Stimulated activated CD8-positive, alpha-beta memory T cell treated with anti-CD3 and anti-CD28 coated beads, Interleukin-15, amount 100 ng/mL, for 48 hours (primary cell): Measurements from ENCODE around the gene LMF1.
"Not testable (repeated sequence)": the region's sequence is repeated elsewhere in the genome, so short reads cannot be mapped to it uniquely, and the experiment has no call there.

Source experiments
- DNase-seq, 2 donors: peaks; one replicate each; pipeline ENCODE4 v3.0.0-alpha.2; 2020; ENCODE audit warnings: low read depth in 2 of 2

Gene LMF1

GRCh38 chr16:895371-895770 lies 75.4 kb downstream of the LMF1 start:
- DNase-seq: no peak

- DNase-seq: no peak
Measured at GRCh38 chr16:894841-895240, 75.9 kb downstream of the LMF1 start.

GRCh38 chr16:894136-894535 lies 76.6 kb downstream of the LMF1 start:
- no peak for DNase-seq

GRCh38 chr16:893360-893759 lies 77.4 kb downstream of the LMF1 start:
- no peak for DNase-seq

- DNase-seq: no peak
Measured at GRCh38 chr16:892536-893255, 78.1 kb downstream of the LMF1 start.

GRCh38 chr16:892006-892405 lies 78.8 kb downstream of the LMF1 start:
- no peak for DNase-seq

- DNase-seq: no peak
Measured at GRCh38 chr16:891353-891740, 79.4 kb downstream of the LMF1 start.

- no peak for DNase-seq
Measured at GRCh38 chr16:890716-891352, 80.0 kb downstream of the LMF1 start.

- DNase-seq: no peak
Measured at GRCh38 chr16:890217-890616, 80.6 kb downstream of the LMF1 start.

- no peak for DNase-seq
Measured at GRCh38 chr16:889586-889985, 81.2 kb downstream of the LMF1 start.

- DNase-seq: no peak
Measured at GRCh38 chr16:888901-889570, 81.7 kb downstream of the LMF1 start.

GRCh38 chr16:888456-888855 lies 82.3 kb downstream of the LMF1 start:
- not testable (repeated sequence) for DNase-seq

- DNase-seq: no peak
Measured at GRCh38 chr16:887846-888245, 82.9 kb downstream of the LMF1 start.

- no peak for DNase-seq
Measured at GRCh38 chr16:886802-887731, 83.7 kb downstream of the LMF1 start.

- DNase-seq: no peak
Measured at GRCh38 chr16:886084-886543, 84.7 kb downstream of the LMF1 start.

GRCh38 chr16:885391-885790 lies 85.4 kb downstream of the LMF1 start:
- no peak for DNase-seq

GRCh38 chr16:884232-884631 lies 86.6 kb downstream of the LMF1 start:
- no peak for DNase-seq

- no peak for DNase-seq
Measured at GRCh38 chr16:883781-884180, 87.0 kb downstream of the LMF1 start.

GRCh38 chr16:883340-883739 lies 87.4 kb downstream of the LMF1 start:
- DNase-seq: no peak

- not testable (repeated sequence) for DNase-seq
Measured at GRCh38 chr16:882671-883070, 88.1 kb downstream of the LMF1 start.

- DNase-seq: no peak
Measured at GRCh38 chr16:882256-882655, 88.5 kb downstream of the LMF1 start.
